DOHH2 (cell line): ENCODE results near the gene OOSP2.

ENCODE experiments used
- EZH2phosphoT487 ChIP-seq: fragments of 200-600 bp; sonication (generic); IDR thresholded peaks from 2 replicates; pipeline ENCODE4 v1.6.1; 2017; ENCODE audit warnings: borderline replicate concordance, mild to moderate bottlenecking, antibody characterized with exemption, low read length, moderate library complexity, mixed read lengths
- TF ChIP-seq, protein P1 (sequence below): fragments of 200-600 bp; sonication (generic); IDR thresholded peaks from one replicate; pipeline ENCODE4 v1.5.1; 2014; ENCODE audit warnings: antibody characterized with exemption, mild to moderate bottlenecking, low read depth, low read length; ENCODE audit not compliant: poor library complexity, severe bottlenecking

GRCh38 chr11:60087239-60087638, 47.0 kb downstream of the OOSP2 start:
- TF ChIP-seq, protein P1, sequence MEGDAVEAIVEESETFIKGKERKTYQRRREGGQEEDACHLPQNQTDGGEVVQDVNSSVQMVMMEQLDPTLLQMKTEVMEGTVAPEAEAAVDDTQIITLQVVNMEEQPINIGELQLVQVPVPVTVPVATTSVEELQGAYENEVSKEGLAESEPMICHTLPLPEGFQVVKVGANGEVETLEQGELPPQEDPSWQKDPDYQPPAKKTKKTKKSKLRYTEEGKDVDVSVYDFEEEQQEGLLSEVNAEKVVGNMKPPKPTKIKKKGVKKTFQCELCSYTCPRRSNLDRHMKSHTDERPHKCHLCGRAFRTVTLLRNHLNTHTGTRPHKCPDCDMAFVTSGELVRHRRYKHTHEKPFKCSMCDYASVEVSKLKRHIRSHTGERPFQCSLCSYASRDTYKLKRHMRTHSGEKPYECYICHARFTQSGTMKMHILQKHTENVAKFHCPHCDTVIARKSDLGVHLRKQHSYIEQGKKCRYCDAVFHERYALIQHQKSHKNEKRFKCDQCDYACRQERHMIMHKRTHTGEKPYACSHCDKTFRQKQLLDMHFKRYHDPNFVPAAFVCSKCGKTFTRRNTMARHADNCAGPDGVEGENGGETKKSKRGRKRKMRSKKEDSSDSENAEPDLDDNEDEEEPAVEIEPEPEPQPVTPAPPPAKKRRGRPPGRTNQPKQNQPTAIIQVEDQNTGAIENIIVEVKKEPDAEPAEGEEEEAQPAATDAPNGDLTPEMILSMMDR = no peak
- TF ChIP-seq EZH2phosphoT487 = no peak
